PC-3 (cell line): ENCODE data around the gene TADA2B.

ENCODE experiments used
- EZH2 ChIP-seq: fragments of 300-600 bp; sonication (generic); IDR thresholded peaks from one replicate; pipeline ENCODE4 v1.6.1; 2017; ENCODE audit warnings: antibody characterized with exemption, mild to moderate bottlenecking, low read length; ENCODE audit not compliant: unreplicated experiment
- TF ChIP-seq, protein P1 (sequence below): fragments of 300-600 bp; sonication (generic); conservative IDR thresholded peaks from 2 replicates; pipeline ENCODE4 v1.5.1; 2017; ENCODE audit warnings: antibody characterized with exemption, low read depth, mild to moderate bottlenecking, low read length

DNA sequence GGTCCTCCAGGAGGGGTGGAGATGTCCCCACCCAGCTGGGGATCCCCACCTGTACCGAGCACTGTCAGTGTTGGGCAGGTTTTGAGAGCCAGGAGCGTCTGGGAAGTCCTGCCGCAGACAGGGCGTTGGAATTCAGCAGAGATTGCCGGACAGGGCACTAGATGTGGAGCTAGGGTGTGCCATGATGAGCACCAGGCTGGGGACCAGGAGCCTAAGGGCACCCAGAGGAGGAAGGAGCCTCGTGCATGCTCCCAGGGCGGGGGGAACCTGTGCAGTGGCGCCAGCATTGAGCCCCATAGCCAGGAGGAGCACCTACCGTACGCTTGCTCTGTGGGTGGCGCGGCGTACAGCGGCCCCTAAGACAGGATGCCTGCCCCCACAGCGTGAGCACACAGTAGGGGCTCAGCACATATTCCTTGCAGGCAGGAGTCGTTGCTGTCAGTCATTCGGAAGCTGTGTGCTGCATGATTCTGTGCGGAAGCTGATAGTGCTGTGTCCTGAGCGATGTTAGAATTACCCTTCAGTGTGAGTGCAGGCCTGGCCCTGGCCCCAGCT lies 18.8 kb upstream of the TADA2B start:
- TF ChIP-seq, protein P1, sequence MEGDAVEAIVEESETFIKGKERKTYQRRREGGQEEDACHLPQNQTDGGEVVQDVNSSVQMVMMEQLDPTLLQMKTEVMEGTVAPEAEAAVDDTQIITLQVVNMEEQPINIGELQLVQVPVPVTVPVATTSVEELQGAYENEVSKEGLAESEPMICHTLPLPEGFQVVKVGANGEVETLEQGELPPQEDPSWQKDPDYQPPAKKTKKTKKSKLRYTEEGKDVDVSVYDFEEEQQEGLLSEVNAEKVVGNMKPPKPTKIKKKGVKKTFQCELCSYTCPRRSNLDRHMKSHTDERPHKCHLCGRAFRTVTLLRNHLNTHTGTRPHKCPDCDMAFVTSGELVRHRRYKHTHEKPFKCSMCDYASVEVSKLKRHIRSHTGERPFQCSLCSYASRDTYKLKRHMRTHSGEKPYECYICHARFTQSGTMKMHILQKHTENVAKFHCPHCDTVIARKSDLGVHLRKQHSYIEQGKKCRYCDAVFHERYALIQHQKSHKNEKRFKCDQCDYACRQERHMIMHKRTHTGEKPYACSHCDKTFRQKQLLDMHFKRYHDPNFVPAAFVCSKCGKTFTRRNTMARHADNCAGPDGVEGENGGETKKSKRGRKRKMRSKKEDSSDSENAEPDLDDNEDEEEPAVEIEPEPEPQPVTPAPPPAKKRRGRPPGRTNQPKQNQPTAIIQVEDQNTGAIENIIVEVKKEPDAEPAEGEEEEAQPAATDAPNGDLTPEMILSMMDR: no peak
- TF ChIP-seq EZH2: no peak
